ENCODE measurements around the gene PSMC2. TPM values are rescaled to one million over a fixed set of nuclear protein-coding genes. Genes with fewer than 3 reads are reported as not detected.
A peak's percentile ranks its signal among the peaks of the same experiment; 100 is the strongest.
"Not testable (repeated sequence)": the region's sequence is repeated elsewhere in the genome, so short reads cannot be mapped to it uniquely, and the experiment has no call there.

PSMC2 gene
- total RNA-seq, 2 donors from 2014 or later, result 27.0 to 40.5 TPM

DNA sequence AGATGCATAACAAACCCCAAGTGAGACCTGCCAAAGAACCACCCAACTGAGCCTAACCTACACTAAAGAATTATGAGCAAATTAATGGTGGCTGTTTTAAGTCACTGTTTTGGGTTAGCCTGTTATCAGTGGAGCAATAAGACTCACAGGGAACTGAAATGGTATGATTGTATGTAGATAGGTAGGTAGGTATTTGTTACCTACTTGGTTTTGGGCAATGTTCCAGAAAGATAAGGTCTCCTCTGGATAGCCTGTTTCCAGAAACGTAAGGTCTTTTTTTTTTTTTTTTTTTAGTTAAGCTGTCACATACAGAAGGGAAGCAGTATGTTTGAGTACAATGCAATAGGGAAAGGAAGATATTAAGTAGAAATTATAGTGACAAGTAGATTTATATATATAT is 47.6 kb downstream of the PSMC2 start:
- 17 to 29% methylated on average over 1 of the region's 1 CpG for WGBS, 2 donors
- H3K27ac ChIP-seq, result no peak overlapping the region

GRCh38 chr7:103396471-103396870 is 49.0 kb downstream of the PSMC2 start:
- DNase-seq (no peak), ATAC-seq (no peak)
- Histone ChIP-seq H3K4me3 (no peak overlapping the region), H3K4me1 (no peaks in the 10 kb centered on the region), H3K36me3 (replicated peaks in 1 of 2; ENCODE audit: insufficient read depth in 1 of 2, low read depth in 2 of 2) (no peaks in the 10 kb centered on the region), H3K9me3 (no peaks in the 10 kb centered on the region), H3K27ac (no peak overlapping the region), H3K27me3 (no peaks in the 10 kb centered on the region)
- intact Hi-C loops (cut with DNase I), result no loop called here
- TF ChIP-seq, protein P1, sequence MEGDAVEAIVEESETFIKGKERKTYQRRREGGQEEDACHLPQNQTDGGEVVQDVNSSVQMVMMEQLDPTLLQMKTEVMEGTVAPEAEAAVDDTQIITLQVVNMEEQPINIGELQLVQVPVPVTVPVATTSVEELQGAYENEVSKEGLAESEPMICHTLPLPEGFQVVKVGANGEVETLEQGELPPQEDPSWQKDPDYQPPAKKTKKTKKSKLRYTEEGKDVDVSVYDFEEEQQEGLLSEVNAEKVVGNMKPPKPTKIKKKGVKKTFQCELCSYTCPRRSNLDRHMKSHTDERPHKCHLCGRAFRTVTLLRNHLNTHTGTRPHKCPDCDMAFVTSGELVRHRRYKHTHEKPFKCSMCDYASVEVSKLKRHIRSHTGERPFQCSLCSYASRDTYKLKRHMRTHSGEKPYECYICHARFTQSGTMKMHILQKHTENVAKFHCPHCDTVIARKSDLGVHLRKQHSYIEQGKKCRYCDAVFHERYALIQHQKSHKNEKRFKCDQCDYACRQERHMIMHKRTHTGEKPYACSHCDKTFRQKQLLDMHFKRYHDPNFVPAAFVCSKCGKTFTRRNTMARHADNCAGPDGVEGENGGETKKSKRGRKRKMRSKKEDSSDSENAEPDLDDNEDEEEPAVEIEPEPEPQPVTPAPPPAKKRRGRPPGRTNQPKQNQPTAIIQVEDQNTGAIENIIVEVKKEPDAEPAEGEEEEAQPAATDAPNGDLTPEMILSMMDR (IDR thresholded peaks at IDR 0.05), result no peak
- no peak for TF ChIP-seq POLR2A (IDR thresholded peaks at IDR 0.05)
- WGBS, 2 donors, result 59 to 78% methylated on average over 8 of the region's 8 CpGs

More for the DNA sequence above, 47.6 kb downstream of the PSMC2 start:
- ATAC-seq (no peak), DNase-seq (no peak)
- Histone ChIP-seq H3K9me3 (no peaks in the 10 kb centered on the region), H3K4me3 (no peak overlapping the region), H3K27me3 (no peaks in the 10 kb centered on the region), H3K36me3 (replicated peaks in 1 of 2; ENCODE audit: insufficient read depth in 1 of 2, low read depth in 2 of 2) (no peaks in the 10 kb centered on the region), H3K4me1 (no peaks in the 10 kb centered on the region)
- TF ChIP-seq, protein P1 (IDR thresholded peaks at IDR 0.05), result no peak
- TF ChIP-seq POLR2A (IDR thresholded peaks at IDR 0.05), result no peak
- intact Hi-C loops (cut with DNase I), result no loop called here

- Histone ChIP-seq H3K4me1 (no peaks in the 10 kb centered on the region), H3K9me3 (no peaks in the 10 kb centered on the region), H3K27me3 (no peaks in the 10 kb centered on the region), H3K27ac (no peak overlapping the region), H3K4me3 (no peak overlapping the region), H3K36me3 (replicated peaks in 1 of 2; ENCODE audit: insufficient read depth in 1 of 2, low read depth in 2 of 2) (no peaks in the 10 kb centered on the region)
- DNase-seq, result no peak
- no peak for ATAC-seq
- intact Hi-C loops (cut with DNase I), result no loop called here
- TF ChIP-seq POLR2A (IDR thresholded peaks at IDR 0.05), result no peak
- TF ChIP-seq, protein P1 (IDR thresholded peaks at IDR 0.05), result no peak
- WGBS, 2 donors, result 34 to 56% methylated on average over 2 of the region's 2 CpGs
Measured at GRCh38 chr7:103398483-103399127, 51.2 kb downstream of the PSMC2 start.

DNA sequence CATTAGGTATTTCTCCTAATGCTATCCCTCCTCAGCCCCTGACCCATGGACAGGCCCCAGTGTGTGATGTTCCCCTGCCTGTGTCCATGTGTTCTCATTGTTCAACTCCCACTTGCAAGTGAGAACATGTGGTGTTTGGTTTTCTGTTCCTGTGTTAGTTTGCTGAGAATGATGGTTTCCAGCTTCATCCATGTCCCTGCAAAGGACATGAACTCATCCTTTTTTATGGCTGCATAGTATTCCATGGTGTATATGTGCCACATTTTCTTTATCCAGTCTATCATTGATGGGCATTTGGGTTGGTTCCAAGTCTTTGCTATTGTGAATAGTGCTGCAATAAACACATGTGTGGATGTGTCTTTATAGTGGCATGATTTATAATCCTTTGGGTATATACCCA is 52.2 kb downstream of the PSMC2 start:
- H3K4me1 ChIP-seq; ATAC-seq; H3K4me3 ChIP-seq; H3K36me3 ChIP-seq (replicated peaks in 1 of 2; ENCODE audit: insufficient read depth in 1 of 2, low read depth in 2 of 2); DNase-seq; H3K27me3 ChIP-seq; H3K9me3 ChIP-seq; intact Hi-C loops (cut with DNase I); H3K27ac ChIP-seq: not testable (repeated sequence)

- H3K36me3 ChIP-seq (replicated peaks in 1 of 2; ENCODE audit: insufficient read depth in 1 of 2, low read depth in 2 of 2); ATAC-seq; intact Hi-C loops (cut with DNase I); H3K4me1 ChIP-seq; H3K27me3 ChIP-seq; H3K9me3 ChIP-seq; H3K4me3 ChIP-seq; H3K27ac ChIP-seq: not testable (repeated sequence)
- DNase-seq, result peak in 1 of 4 donors; percentile 11
- 68 to 86% methylated on average over 4 to 7 of the region's 7 CpGs for WGBS, 2 donors
Measured at GRCh38 chr7:103405789-103406613, 58.6 kb downstream of the PSMC2 start.
